Ramos (cell line): ENCODE measurements around the gene HHIPL1.

Source experiments
- in situ Hi-C: fragments of 300-500 bp; cut with MboI; formaldehyde crosslinking; loops from one replicate; pipeline ENCODE4 v1.14.3; 2022; ENCODE audit warnings: low sequenced_read_pairs; ENCODE audit not compliant: unreplicated experiment

The HHIPL1 gene

DNA sequence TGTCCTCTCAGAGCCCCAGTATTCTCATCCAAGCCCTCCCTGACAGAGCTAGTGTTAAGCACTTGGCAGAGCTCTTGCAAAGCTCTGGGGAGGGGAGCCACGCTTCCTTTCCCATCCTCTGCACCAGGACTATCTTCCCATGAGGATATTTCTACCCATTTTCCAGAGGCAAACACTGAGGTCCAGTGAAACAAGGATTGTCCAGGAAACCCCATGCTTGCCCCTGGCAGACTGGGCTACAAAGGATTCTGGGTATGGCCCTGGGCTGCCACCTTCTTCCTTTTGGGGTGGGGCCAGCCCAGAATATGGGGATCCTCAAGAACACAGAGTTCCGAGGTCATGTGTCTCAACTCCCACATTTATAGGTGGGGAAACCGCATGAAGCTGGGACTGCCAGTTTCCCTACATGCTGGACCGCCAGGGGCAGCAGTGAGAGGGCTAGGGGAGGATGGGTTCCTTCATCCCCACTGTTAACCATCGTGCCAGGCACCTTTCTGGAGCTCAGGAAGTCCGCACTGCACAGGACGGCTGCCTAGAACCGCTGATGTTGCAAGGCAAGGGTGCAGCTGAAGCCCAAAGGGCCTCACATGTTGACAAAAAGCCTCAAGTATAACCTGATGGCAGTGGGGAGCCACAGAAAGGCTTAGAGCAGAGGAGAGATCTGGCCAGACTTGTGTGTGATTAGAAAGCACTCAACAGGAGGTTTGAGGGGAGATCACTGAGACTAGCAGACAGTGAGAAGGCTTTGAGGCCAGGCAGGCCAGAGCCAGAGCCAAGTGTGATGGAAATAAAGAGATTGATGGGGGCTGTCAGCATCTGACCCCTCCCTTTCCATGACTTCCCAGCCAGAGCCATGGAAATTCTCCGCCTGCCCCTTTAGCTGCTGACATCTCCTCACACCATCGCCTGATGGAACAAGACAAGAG is 35.4 kb upstream of the HHIPL1 start:
- in situ Hi-C loops: no loop called here

DNA sequence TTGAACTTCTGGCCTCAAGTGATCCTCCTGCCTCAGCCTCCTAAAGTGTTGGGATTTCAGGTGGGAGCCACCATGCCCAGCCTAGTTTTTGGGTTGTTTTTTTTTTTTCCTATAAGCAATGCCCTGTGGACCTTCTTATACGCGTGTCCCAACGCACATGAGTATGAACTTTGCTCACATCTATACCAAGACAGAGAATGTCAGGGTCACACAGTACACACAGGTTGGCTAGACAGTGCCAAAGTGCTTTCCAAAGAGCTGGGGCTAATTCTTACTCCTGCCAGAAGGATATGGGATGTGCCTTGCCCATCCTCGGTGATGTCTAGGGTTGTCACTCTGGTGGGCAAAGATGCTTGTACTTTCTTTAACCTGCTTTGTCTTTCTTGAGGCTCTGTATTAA is 33.3 kb upstream of the HHIPL1 start:
- in situ Hi-C loops: no loop called here

DNA sequence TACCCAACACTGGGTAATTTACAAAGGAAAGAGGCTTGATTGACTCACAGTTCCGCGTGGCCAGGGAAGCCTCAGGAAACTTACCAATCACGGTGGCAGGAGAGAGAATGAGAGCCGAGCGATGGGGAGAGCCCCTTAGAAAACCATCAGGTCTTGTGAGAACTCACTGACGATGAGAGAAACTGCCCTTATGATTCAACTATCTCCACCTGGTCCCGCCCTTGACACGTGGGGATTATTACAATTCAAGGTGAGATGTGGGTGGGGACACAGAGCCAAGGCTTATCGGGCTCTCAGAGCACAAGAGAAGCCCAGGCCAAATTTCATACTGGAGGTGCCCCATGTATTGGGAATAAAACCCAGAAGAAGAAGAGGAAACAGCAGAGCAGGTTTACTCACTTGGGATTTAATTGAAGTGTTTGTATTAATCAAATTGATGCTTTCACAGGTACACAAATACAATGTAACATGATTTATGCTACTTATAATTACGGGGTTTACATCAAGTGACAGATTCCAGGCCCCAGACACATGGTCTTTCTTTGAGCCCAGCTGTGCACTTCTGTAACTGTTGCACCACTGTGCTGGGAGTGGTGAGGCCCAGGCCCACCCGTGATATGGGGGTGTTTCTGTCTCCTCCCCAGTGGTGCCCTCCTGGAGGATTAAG is 32.7 kb upstream of the HHIPL1 start:
- in situ Hi-C loops: no loop called here

DNA sequence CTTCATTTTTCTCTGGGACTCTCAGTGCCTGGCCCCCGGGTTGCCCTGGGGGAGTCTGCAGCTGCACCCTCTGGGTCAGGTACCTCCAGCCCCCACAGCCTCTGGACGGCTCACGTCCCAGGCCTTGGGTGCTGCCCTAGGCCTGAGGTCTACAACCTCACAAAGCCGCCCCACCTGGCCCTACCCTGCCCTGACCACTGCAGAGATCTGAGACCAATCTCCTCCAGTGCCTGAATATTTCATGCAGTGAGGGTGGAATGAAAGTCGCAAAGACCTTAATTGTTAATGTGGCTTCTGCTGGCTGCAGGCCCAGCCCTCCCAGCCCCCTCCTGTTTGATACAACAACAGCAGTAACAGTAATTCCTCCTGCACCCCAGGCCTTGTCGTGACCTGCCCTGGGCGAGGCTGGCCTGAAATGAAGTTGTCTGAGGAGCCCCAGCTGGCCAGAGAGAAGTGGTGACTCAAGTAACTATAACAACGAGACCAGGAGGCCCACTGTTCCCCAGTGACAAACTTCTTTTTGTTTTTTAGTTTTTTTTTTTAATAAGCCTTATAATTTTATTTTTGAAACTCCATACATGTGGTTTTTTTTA is 32.1 kb upstream of the HHIPL1 start:
- in situ Hi-C loops: no loop called here

DNA sequence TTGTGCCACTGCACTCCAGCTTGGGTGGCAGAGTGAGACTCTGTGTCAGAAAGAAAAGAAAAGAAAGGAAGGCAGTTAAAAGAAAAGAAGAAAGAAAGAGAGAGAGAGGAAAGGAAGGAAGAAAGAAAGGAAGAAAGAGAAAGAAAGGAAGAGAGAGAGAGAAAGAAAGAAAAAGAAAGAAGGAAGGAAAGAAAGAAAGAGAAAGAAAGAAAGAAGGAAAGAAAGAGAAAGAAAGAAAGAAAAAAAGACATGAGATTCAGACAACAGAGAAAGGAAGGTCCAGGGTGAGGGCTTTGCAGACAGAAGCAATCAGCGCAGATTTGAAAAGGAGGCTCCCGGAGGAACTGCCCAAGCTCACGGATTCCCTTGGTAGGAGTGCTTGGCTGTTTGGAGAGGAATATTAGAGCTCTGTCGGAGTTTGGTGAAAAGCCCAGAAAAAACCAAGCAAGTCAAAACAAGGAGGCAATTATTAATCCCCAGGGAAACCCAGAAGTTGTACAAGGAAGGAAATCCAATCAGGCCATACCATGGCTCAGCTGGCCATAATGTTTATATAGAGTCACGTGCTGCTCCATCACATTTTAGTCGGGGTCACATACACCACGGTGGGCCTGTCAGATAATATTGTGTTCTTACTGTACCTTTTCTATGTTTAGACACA is 29.3 kb upstream of the HHIPL1 start:
- in situ Hi-C loops: no loop called here

DNA sequence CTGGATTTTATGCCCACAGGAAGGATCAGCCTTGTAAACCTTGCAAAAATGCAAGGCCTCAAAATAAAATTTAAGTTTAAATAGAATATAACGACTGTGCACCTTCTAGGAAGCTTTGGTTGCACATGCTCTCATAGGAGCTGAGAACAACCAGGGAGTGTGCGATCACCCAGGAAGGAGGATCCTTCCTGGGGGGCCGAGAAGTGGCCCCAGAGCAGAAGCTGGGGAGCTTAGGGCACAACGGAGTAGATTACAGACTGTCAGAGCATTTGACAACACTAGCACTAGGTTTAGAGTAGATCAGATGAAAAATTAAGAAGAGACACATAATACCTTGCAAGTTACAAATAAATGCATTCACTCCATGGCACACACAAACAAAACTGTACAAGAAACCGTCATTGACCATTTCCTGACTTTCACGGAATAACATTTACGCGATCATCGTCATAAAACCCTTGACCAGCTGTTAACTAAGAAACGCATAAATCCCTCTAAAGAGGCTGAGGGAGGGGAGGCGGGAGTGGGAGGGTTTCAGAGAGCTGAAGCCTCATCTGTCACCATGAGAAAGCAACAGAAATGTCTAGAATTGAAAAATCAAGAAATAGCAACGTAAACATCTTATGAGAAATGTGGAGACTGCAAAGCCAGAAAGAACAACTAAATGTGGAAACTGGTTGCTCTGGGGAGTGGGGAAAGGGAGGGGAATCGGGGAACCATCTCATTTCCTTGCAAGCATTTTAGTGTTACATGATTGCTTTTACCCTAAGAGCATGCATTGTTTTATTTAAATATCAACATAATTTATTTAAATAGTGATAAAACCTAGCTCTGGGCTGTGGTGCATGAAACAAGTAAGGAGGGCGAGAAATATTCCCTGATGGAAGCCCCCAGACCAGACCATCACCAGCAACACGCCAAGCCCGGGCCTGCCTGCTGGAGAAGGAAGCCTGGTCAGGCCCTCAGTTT is 27.8 kb upstream of the HHIPL1 start:
- in situ Hi-C loops: no loop called here

DNA sequence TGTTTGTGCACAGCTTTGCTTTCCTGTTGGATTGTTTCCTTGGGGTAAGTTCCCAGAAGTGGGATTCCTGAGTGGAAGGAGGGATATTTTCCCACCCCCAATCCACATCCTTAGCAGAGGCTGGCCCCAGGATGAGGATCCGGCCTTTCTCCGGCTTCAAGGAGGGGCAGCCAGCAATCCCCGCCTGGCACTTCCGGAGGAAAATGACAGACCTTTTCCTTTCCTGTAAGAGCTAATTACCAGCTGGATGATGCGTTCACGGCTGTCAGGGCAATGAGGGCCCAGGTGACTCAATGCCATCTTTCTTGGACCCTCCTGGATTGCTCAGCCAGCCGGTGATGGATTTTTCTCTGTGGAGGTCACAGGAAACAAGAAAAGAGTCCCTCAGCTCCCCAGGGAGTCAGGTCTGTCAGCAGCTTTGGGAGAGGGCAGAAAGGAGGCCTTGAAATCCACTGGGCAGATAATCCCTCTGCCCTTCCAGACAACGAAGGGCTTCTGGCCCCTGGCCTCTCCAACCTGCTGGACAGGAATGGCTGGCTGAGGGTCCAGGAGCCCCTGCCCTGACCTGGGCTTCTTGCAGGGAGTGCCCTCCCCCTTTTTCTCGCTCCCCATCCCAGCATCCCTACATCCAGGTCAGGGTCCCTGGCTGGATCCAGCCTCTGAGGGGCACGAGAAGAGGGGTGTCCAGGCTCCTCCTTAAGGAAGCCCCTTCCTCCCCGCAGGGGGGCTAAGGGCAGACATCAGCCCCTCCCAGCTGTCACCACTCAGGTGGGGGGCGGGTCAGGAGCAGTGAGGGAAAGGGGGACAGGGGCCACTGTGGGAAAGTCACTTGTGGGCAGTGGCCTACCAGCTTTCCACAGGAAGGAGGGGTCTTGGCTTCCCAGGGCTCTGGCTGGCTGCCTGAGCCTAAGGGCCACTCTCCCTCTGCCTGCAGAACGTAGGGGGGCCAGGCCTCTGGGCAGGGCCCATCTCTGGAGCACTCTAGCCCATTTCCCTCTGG is 24.8 kb upstream of the HHIPL1 start:
- in situ Hi-C loops: no loop called here

DNA sequence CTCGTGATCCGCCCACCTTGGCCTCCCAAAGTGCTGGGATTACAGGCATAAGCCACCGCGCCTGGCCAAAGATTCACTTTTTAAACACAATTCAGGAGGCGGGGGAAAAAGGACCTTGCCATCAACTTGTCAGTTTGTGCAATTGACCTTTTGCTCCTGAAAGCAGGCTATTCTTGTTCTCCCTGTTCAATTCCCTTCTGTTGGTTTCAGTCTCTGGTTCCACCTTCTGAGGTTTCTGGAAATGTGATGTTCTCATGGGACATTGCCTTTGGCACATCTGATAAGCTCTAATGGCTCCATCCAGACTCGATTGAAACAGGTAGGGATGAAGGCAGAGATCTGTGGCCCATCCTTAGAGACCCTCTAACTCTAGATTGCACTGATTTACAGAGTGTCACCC is 23.0 kb upstream of the HHIPL1 start:
- in situ Hi-C loops: no loop called here

DNA sequence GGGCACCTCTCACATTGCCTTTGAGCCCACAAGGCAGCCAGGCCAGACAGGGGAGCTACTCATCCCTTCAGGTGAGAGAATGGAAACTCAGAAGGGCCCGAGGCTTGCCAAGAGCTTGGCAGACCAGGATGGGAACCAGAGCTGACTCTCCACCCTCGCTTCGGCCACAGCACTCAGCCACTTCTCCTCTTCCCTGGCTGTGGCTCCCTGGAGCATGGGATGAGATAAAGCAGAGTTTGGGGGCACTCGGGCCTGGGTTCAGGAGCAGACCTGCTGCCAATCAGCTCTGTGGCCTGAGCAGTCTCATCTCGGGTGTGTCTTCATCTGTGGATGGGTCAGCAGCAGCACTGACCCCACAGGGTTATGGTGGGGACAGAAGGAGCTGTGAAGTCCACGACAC is 20.9 kb upstream of the HHIPL1 start:
- in situ Hi-C loops: no loop called here

DNA sequence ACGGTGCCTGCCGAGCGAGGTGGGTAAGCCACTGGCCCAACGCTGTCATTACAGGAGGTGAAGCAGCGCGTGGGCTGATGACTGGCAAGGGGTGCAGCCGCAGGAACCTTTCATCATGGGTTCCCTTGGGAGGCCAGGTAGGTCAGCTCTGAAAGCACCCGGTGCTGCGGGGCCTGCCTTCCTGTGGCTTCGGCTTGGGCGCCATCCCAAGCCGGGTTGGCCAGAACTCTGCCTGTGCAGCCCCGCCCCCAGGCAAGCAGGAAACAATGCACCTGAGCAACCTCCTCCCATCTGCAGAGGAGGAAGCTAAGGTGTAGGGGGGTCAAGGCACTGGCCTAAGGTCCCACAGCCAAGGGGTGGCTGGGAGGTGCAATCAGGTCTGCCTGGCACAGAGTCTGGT is 20.0 kb upstream of the HHIPL1 start:
- in situ Hi-C loops: no loop called here

DNA sequence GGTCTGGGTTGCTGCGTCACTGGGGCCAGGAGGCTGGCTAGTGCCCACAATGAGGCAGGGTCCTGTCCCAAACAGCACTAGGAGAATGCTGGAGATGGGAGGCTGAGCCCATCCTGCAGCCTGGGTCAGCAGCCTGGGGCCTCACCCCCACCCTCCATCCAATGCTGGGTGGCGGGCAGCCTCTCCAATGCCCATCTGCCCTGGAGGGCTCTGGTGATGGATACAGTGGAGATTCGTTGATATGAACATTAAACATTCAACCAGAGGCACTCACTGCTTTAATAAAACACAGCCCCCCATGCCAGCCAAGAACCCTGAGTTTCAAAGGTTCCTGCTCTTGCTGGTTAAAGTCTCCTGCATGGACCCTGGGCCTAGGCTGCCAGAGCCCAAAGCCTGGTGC is 19.5 kb upstream of the HHIPL1 start:
- in situ Hi-C loops: no loop called here

DNA sequence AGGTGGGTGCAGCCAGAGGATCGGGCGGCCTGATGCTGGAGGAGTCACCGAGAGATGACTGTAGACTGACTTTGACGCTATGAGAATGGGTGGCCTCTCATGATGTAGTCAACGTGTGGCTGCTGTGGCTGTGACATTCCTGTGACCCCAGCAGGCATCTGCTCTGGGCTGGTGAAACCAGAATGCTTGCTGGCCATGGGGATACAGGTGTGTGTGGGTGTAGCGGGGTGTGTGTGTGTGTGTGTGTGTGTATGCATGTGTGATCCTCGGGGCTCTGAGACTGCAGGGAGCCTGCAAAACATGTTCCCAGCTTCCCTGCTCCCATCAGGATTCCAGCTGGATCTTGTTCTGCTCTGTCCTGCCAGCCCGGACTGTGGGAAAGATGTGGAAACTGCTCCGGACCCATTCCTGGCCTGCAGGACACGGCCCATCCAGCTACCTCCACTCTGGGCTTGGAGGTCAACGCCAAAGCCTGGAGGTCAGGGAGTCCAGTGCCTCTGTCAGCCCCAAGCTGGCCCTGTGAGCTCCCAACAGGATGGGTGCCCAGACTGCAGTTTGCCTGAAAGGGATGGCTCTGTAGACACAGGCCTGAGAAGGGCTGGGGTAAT is 18.8 kb upstream of the HHIPL1 start:
- in situ Hi-C loops: no loop called here

DNA sequence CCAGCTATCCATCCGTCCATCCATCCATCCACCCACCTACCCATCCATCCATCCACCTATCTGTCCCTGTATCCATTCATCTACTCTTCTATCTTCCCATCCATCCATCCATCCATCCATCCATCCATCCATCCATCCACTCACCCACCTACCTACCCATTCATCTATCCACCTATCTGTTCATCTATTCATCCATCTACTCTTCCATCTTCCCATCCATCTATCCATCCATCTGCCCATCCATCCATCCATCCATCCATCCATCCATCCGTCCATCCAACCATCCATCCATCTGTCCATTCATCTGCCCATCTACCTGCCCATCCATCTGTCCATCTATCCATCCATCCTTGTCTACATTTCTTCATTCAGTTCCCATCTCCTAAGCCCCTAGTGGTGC is 17.8 kb upstream of the HHIPL1 start:
- in situ Hi-C loops: no loop called here

DNA sequence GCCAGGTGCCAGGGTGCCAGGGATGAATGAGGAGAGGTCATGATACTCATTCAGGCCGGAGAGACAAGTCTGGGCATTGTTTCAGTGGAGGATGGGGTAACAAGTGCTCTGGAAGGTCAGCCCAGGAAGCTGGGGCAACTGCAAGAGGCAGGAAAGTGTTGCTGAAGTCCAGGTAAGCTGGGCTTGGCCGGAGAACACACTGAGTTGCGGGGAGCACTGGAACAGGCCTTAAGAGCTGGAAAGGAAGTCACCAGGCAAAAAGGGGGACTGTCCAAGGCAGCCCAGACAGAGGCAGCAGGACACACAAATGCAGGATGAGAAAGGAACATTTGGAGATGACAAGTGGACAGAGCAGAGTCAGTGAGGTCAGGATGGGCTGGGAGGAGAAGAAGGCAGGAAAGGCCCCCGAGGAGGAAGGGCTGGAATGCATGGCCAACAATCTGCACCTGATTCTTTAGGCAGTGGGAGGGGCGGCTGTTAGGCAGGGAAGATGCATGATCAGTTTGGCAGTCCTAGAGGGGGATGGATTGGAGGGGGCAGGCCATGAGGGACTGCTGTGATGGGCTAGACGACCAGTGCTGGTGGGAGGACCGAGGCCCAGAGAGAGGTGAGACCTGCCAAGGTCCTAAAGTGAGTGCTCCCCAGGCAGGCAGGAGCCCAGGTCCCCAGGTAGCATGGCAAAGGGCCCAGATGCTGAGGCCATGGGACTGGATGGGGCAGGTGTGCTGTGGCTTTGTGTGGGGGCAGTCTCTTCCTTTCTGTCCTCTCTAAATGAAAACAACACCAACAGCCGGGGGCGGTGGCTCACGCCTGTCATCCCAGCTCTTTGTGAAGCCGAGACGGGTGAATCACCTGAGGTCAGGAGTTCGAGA is 17.2 kb upstream of the HHIPL1 start:
- in situ Hi-C loops: no loop called here

DNA sequence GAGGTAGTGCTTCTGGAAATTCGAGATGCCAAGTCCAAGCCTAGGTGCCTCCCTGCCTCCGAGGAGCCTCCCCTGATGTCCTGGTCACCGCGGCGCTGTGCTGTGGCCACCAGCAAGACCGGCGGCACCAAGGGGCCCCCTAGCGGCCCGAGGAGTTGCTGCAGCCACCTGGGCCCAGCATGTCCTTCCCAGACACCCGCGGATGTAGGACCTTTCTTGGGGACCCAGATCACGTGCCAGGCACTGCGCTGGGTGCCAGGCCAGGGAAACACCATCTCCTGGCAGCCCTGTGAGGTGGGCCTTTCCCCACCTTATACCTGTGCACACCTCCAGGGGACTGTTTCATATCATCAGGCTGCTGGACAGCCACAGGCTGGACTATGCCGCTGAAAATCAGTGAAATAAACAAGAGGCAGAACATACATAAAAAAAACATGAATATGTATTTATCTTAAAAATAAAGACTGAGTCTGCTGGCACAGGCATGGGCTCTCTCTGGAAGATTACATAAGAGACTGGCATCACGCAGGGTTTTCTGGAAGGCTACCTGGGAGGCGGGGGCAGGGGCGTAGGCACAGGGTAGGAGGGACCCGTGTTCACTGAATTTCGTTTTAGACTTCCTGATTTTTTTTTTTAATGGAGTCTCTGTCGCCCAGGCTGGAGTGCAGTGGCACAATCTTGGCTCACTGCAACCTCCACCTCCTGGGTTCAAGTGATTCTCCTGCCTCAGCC is 15.9 kb upstream of the HHIPL1 start:
- in situ Hi-C loops: no loop called here

DNA sequence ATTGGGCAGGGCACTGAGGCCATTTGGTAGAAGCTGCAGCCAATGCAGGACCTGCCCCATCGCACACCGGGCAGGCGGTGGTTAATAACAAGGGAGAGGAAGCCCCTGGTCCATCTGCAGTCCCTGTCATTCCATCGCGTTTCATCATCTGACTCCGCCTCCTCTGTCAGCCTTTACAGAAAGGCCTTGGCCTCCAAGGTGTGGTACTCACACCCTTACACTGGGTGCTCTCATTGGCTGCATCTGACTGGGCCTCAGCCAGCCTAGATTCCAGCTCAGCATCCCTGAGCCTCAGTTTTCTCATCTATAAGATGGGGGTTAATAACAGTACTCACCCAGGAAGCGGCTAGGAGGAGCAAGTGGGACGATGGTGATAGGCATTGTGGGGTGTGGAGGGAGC is 14.7 kb upstream of the HHIPL1 start:
- in situ Hi-C loops: no loop called here
